ENCODE measurements around the gene BBS7. TPM values are rescaled to one million over a fixed set of nuclear protein-coding genes. Genes with fewer than 3 reads are reported as not detected.

Gene BBS7
- total and polyA plus RNA-seq, 4 donors: 8.6 to 22.1 (median 10.8) TPM

DNA sequence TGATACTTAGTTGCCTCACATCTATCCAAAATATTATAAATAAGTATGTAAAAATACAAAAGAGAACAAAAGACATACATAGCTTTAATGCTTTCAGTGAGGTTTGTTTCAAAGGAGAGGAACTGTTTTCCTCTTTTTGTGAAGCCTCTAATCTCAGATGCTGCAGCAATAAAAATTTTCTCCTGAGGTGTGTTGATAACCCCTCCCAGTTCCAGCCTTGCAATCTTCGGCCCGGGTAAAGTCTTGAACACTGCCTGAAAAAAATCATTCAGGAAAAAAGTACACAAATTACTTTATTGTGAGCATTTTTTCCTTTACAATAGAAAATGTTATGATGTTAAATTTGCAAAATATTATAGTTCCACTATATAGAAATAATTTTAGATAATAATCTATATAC, 8.8 kb downstream of the BBS7 start:
- Histone ChIP-seq H3K36me3 (ENCODE audit: control insufficient read depth in 4 of 4, insufficient read depth in 4 of 4, low read length in 4 of 4) (peaks cover 0 to 10% (median 3%) of the 10 kb centered on the region in 4 donors), H3K9ac (ENCODE audit: insufficient read depth in 1 of 2, low read length in 2 of 2) (no peak overlapping the region), H3K4me3 (no peak overlapping the region), H3K27ac (ENCODE audit: low read depth in 1 of 2, low read length in 1 of 2) (no peak overlapping the region), H3K9me3 (ENCODE audit: control insufficient read depth in 4 of 4, insufficient read depth in 3 of 4, low read length in 3 of 4) (no peaks in the 10 kb centered on the region), H3K4me1 (ENCODE audit: control insufficient read depth in 5 of 5, insufficient read depth in 5 of 5, low read length in 5 of 5) (no peaks in the 10 kb centered on the region), H3K27me3 (ENCODE audit: control insufficient read depth in 3 of 3, insufficient read depth in 3 of 3, low read length in 2 of 3) (no peaks in the 10 kb centered on the region)
- no peak for ATAC-seq (ENCODE audit: insufficient read depth, low FRiP score)
- TF ChIP-seq, protein P1, sequence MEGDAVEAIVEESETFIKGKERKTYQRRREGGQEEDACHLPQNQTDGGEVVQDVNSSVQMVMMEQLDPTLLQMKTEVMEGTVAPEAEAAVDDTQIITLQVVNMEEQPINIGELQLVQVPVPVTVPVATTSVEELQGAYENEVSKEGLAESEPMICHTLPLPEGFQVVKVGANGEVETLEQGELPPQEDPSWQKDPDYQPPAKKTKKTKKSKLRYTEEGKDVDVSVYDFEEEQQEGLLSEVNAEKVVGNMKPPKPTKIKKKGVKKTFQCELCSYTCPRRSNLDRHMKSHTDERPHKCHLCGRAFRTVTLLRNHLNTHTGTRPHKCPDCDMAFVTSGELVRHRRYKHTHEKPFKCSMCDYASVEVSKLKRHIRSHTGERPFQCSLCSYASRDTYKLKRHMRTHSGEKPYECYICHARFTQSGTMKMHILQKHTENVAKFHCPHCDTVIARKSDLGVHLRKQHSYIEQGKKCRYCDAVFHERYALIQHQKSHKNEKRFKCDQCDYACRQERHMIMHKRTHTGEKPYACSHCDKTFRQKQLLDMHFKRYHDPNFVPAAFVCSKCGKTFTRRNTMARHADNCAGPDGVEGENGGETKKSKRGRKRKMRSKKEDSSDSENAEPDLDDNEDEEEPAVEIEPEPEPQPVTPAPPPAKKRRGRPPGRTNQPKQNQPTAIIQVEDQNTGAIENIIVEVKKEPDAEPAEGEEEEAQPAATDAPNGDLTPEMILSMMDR (IDR thresholded peaks at IDR 0.05; ENCODE audit: control extremely low read depth, extremely low read depth): no peak
- WGBS, 2 donors: 94 to 95% methylated on average over 2 of the region's 2 CpGs
- no peak for DNase-seq

DNA sequence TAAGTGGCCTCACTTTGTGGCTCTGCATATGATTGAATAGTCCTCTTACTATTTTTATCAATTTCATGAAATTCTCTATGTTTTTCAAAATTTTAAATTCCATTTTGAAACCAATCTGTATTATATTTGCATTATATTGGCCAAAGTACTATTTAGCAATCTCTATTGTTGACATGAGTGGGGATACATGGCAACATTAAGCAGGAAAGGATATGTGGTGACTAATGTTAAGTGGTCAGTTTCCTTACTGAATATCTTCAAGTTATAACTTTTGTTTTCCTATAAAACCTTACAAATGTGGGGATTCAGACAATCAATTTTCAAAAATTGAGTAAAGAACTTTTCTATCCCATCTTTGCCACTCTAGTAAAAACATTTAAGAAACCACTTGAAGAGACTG, 10.2 kb downstream of the BBS7 start:
- Histone ChIP-seq H3K27ac (ENCODE audit: low read depth in 1 of 2, low read length in 1 of 2) (no peak overlapping the region), H3K4me1 (ENCODE audit: control insufficient read depth in 5 of 5, insufficient read depth in 5 of 5, low read length in 5 of 5) (no peaks in the 10 kb centered on the region), H3K36me3 (ENCODE audit: control insufficient read depth in 4 of 4, insufficient read depth in 4 of 4, low read length in 4 of 4) (peaks cover 0 to 6% (median 3%) of the 10 kb centered on the region in 4 donors), H3K9ac (ENCODE audit: insufficient read depth in 1 of 2, low read length in 2 of 2) (no peak overlapping the region), H3K9me3 (ENCODE audit: control insufficient read depth in 4 of 4, insufficient read depth in 3 of 4, low read length in 3 of 4) (no peaks in the 10 kb centered on the region), H3K27me3 (ENCODE audit: control insufficient read depth in 3 of 3, insufficient read depth in 3 of 3, low read length in 2 of 3) (no peaks in the 10 kb centered on the region), H3K4me3 (no peak overlapping the region)
- ATAC-seq (ENCODE audit: insufficient read depth, low FRiP score) (no peak), DNase-seq (no peak)
- TF ChIP-seq, protein P1 (IDR thresholded peaks at IDR 0.05; ENCODE audit: control extremely low read depth, extremely low read depth): no peak

DNA sequence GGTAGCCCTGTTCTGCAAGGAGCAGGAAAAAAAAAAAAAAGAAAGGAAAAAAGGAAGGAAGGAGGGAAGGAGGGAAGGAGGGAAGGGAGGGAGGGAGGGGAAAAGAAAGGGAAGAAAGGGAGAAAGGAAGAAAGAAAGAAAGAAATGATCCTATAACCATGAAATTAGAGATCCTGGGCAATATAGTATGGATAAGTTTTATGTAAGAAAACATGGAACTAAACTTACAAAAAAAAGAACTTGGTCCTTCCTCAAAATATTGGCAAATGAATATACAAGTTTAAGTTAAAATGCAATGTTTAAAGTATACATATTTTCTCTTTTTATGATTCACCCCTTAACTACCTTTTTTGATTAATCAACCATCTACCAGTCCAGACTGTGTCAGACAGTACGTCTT, 18.9 kb downstream of the BBS7 start:
- DNase-seq (no peak), ATAC-seq (ENCODE audit: insufficient read depth, low FRiP score) (no peak)
- Histone ChIP-seq H3K27ac (ENCODE audit: low read depth in 1 of 2, low read length in 1 of 2) (no peak overlapping the region), H3K9me3 (ENCODE audit: control insufficient read depth in 4 of 4, insufficient read depth in 3 of 4, low read length in 3 of 4) (no peaks in the 10 kb centered on the region), H3K36me3 (ENCODE audit: control insufficient read depth in 4 of 4, insufficient read depth in 4 of 4, low read length in 4 of 4) (peaks cover 5 to 13% (median 7%) of the 10 kb centered on the region in 4 donors), H3K27me3 (ENCODE audit: control insufficient read depth in 3 of 3, insufficient read depth in 3 of 3, low read length in 2 of 3) (no peaks in the 10 kb centered on the region), H3K4me1 (ENCODE audit: control insufficient read depth in 5 of 5, insufficient read depth in 5 of 5, low read length in 5 of 5) (no peaks in the 10 kb centered on the region), H3K9ac (ENCODE audit: insufficient read depth in 1 of 2, low read length in 2 of 2) (no peak overlapping the region), H3K4me3 (no peak overlapping the region)
- 94 to 95% methylated on average over 1 of the region's 1 CpG for WGBS, 2 donors
- TF ChIP-seq, protein P1 (IDR thresholded peaks at IDR 0.05; ENCODE audit: control extremely low read depth, extremely low read depth): no peak

DNA sequence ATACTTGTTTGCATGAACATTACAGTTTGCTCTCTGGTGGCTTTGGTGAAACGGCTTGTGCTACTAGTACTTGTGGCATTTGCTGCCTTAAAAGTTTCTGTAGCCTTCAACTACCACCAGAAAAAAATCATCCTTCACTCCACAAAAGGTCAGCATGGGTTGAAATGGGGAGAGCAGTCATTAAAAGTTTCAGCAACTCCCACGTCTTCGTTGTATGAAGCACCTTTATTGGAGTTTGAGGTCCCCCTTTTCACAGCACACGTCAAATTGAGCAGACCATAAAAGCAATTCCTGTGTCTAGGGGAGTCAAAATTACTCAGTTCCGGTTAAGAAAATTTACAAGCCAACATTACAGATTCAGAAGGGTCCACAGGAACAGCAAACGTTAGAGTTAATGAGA, 23.6 kb downstream of the BBS7 start:
- Histone ChIP-seq H3K4me1 (ENCODE audit: control insufficient read depth in 5 of 5, insufficient read depth in 5 of 5, low read length in 5 of 5) (no peaks in the 10 kb centered on the region), H3K27me3 (ENCODE audit: control insufficient read depth in 3 of 3, insufficient read depth in 3 of 3, low read length in 2 of 3) (no peaks in the 10 kb centered on the region), H3K36me3 (ENCODE audit: control insufficient read depth in 4 of 4, insufficient read depth in 4 of 4, low read length in 4 of 4) (peaks cover 6 to 20% (median 12%) of the 10 kb centered on the region in 4 donors), H3K9me3 (ENCODE audit: control insufficient read depth in 4 of 4, insufficient read depth in 3 of 4, low read length in 3 of 4) (no peaks in the 10 kb centered on the region), H3K27ac (ENCODE audit: low read depth in 1 of 2, low read length in 1 of 2) (no peak overlapping the region), H3K4me3 (no peak overlapping the region), H3K9ac (ENCODE audit: insufficient read depth in 1 of 2, low read length in 2 of 2) (no peak overlapping the region)
- DNase-seq (no peak), ATAC-seq (ENCODE audit: insufficient read depth, low FRiP score) (no peak)
- TF ChIP-seq, protein P1 (IDR thresholded peaks at IDR 0.05; ENCODE audit: control extremely low read depth, extremely low read depth): no peak
- WGBS, 2 donors: 90 to 96% methylated on average over 6 of the region's 6 CpGs
